ENCODE results near the gene ZNF438.
"Not testable (repeated sequence)": the region's sequence is repeated elsewhere in the genome, so short reads cannot be mapped to it uniquely, and the experiment has no call there.

ZNF438 gene

GRCh38 chr10:31033147-31033546 lies 1.5 kb upstream of the ZNF438 start:
- Mint-ChIP-seq H3K9me3 (peaks cover 4% of the 10 kb centered on the region), H3K27ac (no peak overlapping the region), H3K27me3 (no peaks in the 10 kb centered on the region), H3K36me3 (ENCODE audit: low read depth) (no peaks in the 10 kb centered on the region), H3K4me3 (peak overlapping the region; percentile 83), H3K4me1 (peaks cover 14% of the 10 kb centered on the region)
- DNase-seq (no peak), ATAC-seq (no peak)

- H3K27me3 Mint-ChIP-seq: no peaks in the 10 kb centered on the region
- H3K36me3 Mint-ChIP-seq (ENCODE audit: low read depth): no peaks in the 10 kb centered on the region
- peak overlapping the region; percentile 96 for H3K27ac Mint-ChIP-seq
- peaks cover 14% of the 10 kb centered on the region for H3K4me1 Mint-ChIP-seq
- peak; percentile 87 for ATAC-seq
- H3K9me3 Mint-ChIP-seq: no peaks in the 10 kb centered on the region
- H3K4me3 Mint-ChIP-seq: peak overlapping the region; percentile 83
- peak; percentile 96 for DNase-seq
Observed at GRCh38 chr10:31032258-31033132, 830 bp upstream of the ZNF438 start.

DNA sequence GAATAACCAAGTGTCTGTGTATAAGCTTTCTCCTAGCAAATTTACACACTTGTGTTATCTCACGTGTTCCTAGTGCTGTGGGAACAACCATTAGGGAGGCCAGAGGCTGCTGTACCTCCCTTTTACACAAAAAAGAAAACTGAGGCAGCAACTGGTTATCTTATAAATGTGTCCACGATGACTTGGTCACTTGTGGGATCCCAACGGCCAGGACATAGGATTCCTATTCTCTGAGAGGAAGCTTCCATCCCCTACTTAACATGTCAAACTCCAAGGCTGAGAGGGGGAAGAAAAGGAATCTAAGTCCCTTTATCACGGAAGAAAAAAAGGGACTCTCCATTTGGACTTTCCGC lies 484 bp downstream of the ZNF438 start:
- H3K9me3 Mint-ChIP-seq: no peaks in the 10 kb centered on the region
- peaks cover 14% of the 10 kb centered on the region for H3K4me1 Mint-ChIP-seq
- H3K27me3 Mint-ChIP-seq: no peaks in the 10 kb centered on the region
- peak overlapping the region; percentile 96 for H3K27ac Mint-ChIP-seq
- H3K36me3 Mint-ChIP-seq (ENCODE audit: low read depth): no peaks in the 10 kb centered on the region
- no peak for DNase-seq
- ATAC-seq: no peak
- peak overlapping the region; percentile 83 for H3K4me3 Mint-ChIP-seq

DNA sequence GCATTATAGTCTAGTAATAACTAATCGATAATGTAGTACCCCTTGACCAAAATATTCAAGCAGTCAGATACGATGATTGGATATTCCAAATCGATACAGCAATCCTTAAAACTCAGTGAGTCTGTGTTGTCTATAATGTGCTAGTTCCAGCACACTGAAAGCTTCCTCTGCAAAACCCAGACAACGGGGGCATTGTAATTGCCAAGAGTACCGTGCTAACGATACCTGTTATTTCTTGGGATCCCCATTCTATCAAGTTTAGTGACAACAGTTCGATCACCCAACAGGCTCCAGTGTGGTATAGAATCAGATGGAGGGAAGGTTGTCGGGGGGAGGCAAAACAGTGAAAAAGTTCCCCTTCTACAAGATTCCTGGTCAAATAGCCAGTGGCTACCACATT lies 865 bp downstream of the ZNF438 start:
- ATAC-seq: no peak
- H3K36me3 Mint-ChIP-seq (ENCODE audit: low read depth): no peaks in the 10 kb centered on the region
- H3K4me1 Mint-ChIP-seq: peaks cover 14% of the 10 kb centered on the region
- peak overlapping the region; percentile 83 for H3K4me3 Mint-ChIP-seq
- no peaks in the 10 kb centered on the region for H3K9me3 Mint-ChIP-seq
- H3K27ac Mint-ChIP-seq: peak overlapping the region; percentile 96
- no peak for DNase-seq
- H3K27me3 Mint-ChIP-seq: no peaks in the 10 kb centered on the region

GRCh38 chr10:31030260-31030659 lies 1.4 kb downstream of the ZNF438 start:
- H3K4me3 Mint-ChIP-seq: no peak overlapping the region
- peaks cover 14% of the 10 kb centered on the region for H3K4me1 Mint-ChIP-seq
- DNase-seq (no peak), ATAC-seq (no peak)
- H3K27me3 Mint-ChIP-seq: no peaks in the 10 kb centered on the region
- no peaks in the 10 kb centered on the region for H3K36me3 Mint-ChIP-seq (ENCODE audit: low read depth)
- H3K9me3 Mint-ChIP-seq: no peaks in the 10 kb centered on the region
- H3K27ac Mint-ChIP-seq: no peak overlapping the region

- no peaks in the 10 kb centered on the region for H3K27me3 Mint-ChIP-seq
- no peak overlapping the region for H3K27ac Mint-ChIP-seq
- H3K4me3 Mint-ChIP-seq: no peak overlapping the region
- ATAC-seq: no peak
- no peaks in the 10 kb centered on the region for H3K9me3 Mint-ChIP-seq
- no peak for DNase-seq
- H3K4me1 Mint-ChIP-seq: peaks cover 18% of the 10 kb centered on the region
- H3K36me3 Mint-ChIP-seq (ENCODE audit: low read depth): no peaks in the 10 kb centered on the region
Observed at GRCh38 chr10:31028081-31028480, 3.6 kb downstream of the ZNF438 start.

- peaks cover 12% of the 10 kb centered on the region for H3K4me1 Mint-ChIP-seq
- not testable (repeated sequence) for H3K9me3 Mint-ChIP-seq; H3K27me3 Mint-ChIP-seq; H3K4me3 Mint-ChIP-seq; ATAC-seq; H3K36me3 Mint-ChIP-seq (ENCODE audit: low read depth); DNase-seq; H3K27ac Mint-ChIP-seq
Observed at GRCh38 chr10:31026279-31026678, 5.4 kb downstream of the ZNF438 start.

DNA sequence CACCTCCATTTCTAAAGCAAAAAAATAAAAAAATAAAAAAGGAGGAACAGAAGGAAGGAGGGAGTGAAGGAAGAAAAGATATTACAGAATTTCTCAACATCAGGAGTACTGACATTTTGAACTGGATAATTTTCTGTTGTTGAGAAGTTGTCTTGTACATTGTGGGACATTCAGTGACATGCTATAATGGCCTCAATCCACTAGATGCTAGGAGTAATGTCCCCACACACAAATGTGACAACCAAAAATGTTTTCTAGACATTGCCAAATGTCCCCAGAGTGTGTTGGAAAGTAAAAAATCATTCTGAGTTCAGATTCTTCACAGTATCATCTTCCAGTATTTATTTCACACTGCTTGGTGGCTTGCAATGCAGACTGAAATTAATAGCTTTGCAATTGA lies 6.5 kb downstream of the ZNF438 start:
- DNase-seq: no peak
- ATAC-seq: no peak
- no peaks in the 10 kb centered on the region for H3K27me3 Mint-ChIP-seq
- no peak overlapping the region for H3K4me3 Mint-ChIP-seq
- H3K27ac Mint-ChIP-seq: no peak overlapping the region
- H3K36me3 Mint-ChIP-seq (ENCODE audit: low read depth): no peaks in the 10 kb centered on the region
- no peaks in the 10 kb centered on the region for H3K9me3 Mint-ChIP-seq
- peaks cover 6% of the 10 kb centered on the region for H3K4me1 Mint-ChIP-seq

DNA sequence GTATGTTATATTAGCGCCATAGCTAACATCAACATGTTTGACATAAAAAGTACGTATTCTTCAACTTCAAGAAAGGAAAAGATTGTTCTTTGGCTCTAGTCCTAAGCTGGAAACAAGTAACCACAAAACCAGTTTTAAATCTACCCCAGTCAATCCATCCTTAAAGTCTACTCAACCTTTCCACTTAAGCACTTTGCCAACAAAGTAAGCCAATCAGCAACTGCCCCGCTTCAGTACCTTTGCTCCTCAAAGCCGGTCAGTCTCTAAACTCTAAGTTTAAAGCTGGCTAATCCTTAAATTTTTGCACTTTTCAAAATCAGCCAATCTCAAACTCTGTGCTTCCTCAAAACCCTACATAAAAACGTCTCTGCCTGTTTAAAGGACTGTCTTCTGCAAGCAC lies 8.1 kb downstream of the ZNF438 start:
- H3K4me1 Mint-ChIP-seq: peaks cover 6% of the 10 kb centered on the region
- H3K36me3 Mint-ChIP-seq (ENCODE audit: low read depth): no peaks in the 10 kb centered on the region
- DNase-seq: no peak
- H3K27me3 Mint-ChIP-seq: no peaks in the 10 kb centered on the region
- ATAC-seq: no peak
- no peak overlapping the region for H3K27ac Mint-ChIP-seq
- H3K9me3 Mint-ChIP-seq: no peaks in the 10 kb centered on the region
- H3K4me3 Mint-ChIP-seq: no peak overlapping the region

DNA sequence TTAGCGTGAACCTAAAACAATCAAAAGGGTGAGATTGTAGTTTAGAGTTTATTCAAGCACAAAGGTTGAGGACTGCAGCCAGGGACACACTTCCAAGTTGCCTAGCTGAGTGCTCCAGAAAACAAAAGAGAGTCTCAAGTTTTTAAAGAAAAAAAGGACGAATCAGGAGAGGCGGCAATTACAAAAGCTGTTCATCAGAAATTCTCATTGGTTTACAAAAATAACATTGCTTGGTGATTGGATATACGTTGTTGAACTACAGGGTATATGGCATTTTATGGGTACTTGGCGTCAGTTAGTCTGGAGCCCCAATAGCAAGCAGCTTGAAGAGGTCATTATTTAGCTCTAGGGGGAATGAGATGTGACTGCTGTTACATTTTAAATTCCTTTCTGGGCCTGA lies 11.5 kb downstream of the ZNF438 start:
- peaks cover 6% of the 10 kb centered on the region for H3K4me1 Mint-ChIP-seq
- no peak for ATAC-seq
- no peaks in the 10 kb centered on the region for H3K27me3 Mint-ChIP-seq
- H3K27ac Mint-ChIP-seq: no peak overlapping the region
- DNase-seq: no peak
- H3K4me3 Mint-ChIP-seq: no peak overlapping the region
- H3K9me3 Mint-ChIP-seq: no peaks in the 10 kb centered on the region
- H3K36me3 Mint-ChIP-seq (ENCODE audit: low read depth): no peaks in the 10 kb centered on the region

DNA sequence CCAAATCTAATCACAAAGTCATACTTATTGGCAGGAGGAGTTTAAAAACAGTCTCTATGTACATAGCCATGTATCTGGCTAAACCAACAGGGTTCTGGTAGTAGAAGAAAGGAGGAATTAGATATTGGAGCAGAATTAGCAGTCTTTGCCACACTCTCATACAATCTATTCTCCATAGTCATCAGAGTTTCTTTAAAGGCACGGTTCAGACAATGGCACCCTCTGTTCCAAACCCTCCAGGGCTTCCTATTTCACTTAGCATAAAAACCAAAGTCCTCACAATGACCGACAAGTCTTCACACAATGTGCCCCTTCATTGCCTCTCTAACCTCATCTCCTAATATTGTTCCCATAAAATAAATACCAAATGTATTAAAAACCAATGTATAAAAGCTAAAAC lies 12.7 kb downstream of the ZNF438 start:
- Mint-ChIP-seq H3K27me3 (no peaks in the 10 kb centered on the region), H3K9me3 (no peaks in the 10 kb centered on the region), H3K27ac (no peak overlapping the region), H3K4me3 (no peak overlapping the region), H3K36me3 (ENCODE audit: low read depth) (no peaks in the 10 kb centered on the region), H3K4me1 (peaks cover 6% of the 10 kb centered on the region)
- DNase-seq (no peak), ATAC-seq (no peak)

- Mint-ChIP-seq H3K9me3 (no peaks in the 10 kb centered on the region), H3K27ac (no peak overlapping the region), H3K4me1 (peaks cover 2% of the 10 kb centered on the region), H3K27me3 (no peaks in the 10 kb centered on the region), H3K4me3 (no peak overlapping the region), H3K36me3 (ENCODE audit: low read depth) (no peaks in the 10 kb centered on the region)
- no peak for ATAC-seq
- DNase-seq: no peak
Observed at GRCh38 chr10:31018356-31018750, 13.3 kb downstream of the ZNF438 start.

- Mint-ChIP-seq H3K9me3 (no peaks in the 10 kb centered on the region), H3K4me3 (no peak overlapping the region), H3K36me3 (ENCODE audit: low read depth) (no peaks in the 10 kb centered on the region), H3K4me1 (no peaks in the 10 kb centered on the region), H3K27ac (no peak overlapping the region), H3K27me3 (no peaks in the 10 kb centered on the region)
- no peak for ATAC-seq
- no peak for DNase-seq
Observed at GRCh38 chr10:31017534-31018355, 13.9 kb downstream of the ZNF438 start.

- no peak overlapping the region for H3K27ac Mint-ChIP-seq
- H3K4me3 Mint-ChIP-seq: no peak overlapping the region
- no peaks in the 10 kb centered on the region for H3K27me3 Mint-ChIP-seq
- H3K36me3 Mint-ChIP-seq (ENCODE audit: low read depth): no peaks in the 10 kb centered on the region
- H3K9me3 Mint-ChIP-seq: no peaks in the 10 kb centered on the region
- no peak for ATAC-seq
- no peak for DNase-seq
- no peaks in the 10 kb centered on the region for H3K4me1 Mint-ChIP-seq
Observed at GRCh38 chr10:31014161-31014875, 17.3 kb downstream of the ZNF438 start.

DNA sequence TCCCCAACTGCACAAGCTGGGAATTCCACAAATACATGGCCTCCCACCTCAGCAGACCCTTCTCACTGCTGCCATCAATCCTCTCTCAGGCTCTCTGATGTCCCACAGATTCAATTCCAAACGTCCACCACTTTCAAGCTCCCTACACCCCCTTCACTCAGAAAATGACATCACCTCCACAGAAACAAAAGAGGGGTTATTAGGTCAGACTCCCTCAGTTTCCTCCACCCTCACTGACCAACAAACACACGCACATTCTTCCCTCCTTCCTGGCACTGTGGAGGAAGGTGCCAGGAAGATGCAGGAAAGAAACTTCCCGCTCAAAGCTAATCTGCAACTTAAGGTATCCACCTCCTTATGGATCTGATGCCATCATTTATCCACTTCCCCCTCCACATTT lies 18.3 kb downstream of the ZNF438 start:
- H3K4me3 Mint-ChIP-seq: no peak overlapping the region
- H3K27me3 Mint-ChIP-seq: no peaks in the 10 kb centered on the region
- H3K27ac Mint-ChIP-seq: no peak overlapping the region
- H3K9me3 Mint-ChIP-seq: no peaks in the 10 kb centered on the region
- DNase-seq (no peak), ATAC-seq (no peak)
- H3K36me3 Mint-ChIP-seq (ENCODE audit: low read depth): no peaks in the 10 kb centered on the region
- peaks cover 2% of the 10 kb centered on the region for H3K4me1 Mint-ChIP-seq
